Naive thymus-derived CD4-positive, alpha-beta T cell (primary cell): ENCODE measurements around the gene RARG. TPM values are rescaled to one million over a fixed set of nuclear protein-coding genes. Genes with fewer than 3 reads are reported as not detected.

ENCODE experiments used
- ATAC-seq: fragments of 150-1000 bp; cut with Tn5 transposase; 2 replicates; pipeline ENCODE4 v1.10.0; 2021; ENCODE audit warnings: mild to moderate bottlenecking, moderate library complexity
- CTCF ChIA-PET: fragments of 350-600 bp; sonication (Branson Sonifier 250); formaldehyde crosslinking; loops from one replicate; lab custom pipeline; 2021; ENCODE audit warnings: antibody characterized with exemption; lab: Charles Lee
- POLR2A ChIA-PET: fragments of 350-600 bp; sonication (Branson Sonifier 250); formaldehyde crosslinking; loops from one replicate; lab custom pipeline; 2021; ENCODE audit warnings: antibody characterized with exemption, inconsistent platforms; lab: Charles Lee
- DNase-seq, 9 donors: peaks; one replicate each; pipeline versions ENCODE4 v3.0.0 to v3.0.0-alpha.2; 2020 to 2022; ENCODE audit warnings: mixed read lengths in 1 of 9
- H3K27ac ChIP-seq: one replicate; pipeline ENCODE4 v1.7.0; 2013; ENCODE audit warnings: mild to moderate bottlenecking, low read depth, low read length, moderate library complexity
- H3K27me3 ChIP-seq, 2 donors: one replicate each; pipeline ENCODE4 v1.7.0; 2013; ENCODE audit warnings: low read length in 2 of 2, mild to moderate bottlenecking in 2 of 2, moderate library complexity in 2 of 2; ENCODE audit not compliant: control insufficient read depth in 2 of 2, insufficient read depth in 2 of 2
- H3K36me3 ChIP-seq, 3 experiments: 1 replicate in 2 of 3; 2 replicates in 1 of 3; pipeline ENCODE4 v1.7.0; 2013; ENCODE audit warnings: low read length in 3 of 3, mild to moderate bottlenecking in 3 of 3, moderate library complexity in 1 of 3; ENCODE audit not compliant: insufficient read depth in 3 of 3, control insufficient read depth in 2 of 3
- H3K4me1 ChIP-seq, 2 donors: one replicate each; pipeline ENCODE4 v1.7.0; 2013; ENCODE audit warnings: low read length in 2 of 2, mild to moderate bottlenecking in 2 of 2, moderate library complexity in 1 of 2; ENCODE audit not compliant: control insufficient read depth in 2 of 2, insufficient read depth in 2 of 2
- H3K4me3 ChIP-seq: 2 replicates; pipeline ENCODE4 v1.7.0; 2013; ENCODE audit warnings: mild to moderate bottlenecking, low read length
- H3K9me3 ChIP-seq, 3 experiments: 1 replicate in 2 of 3; 2 replicates in 1 of 3; pipeline ENCODE4 v1.7.0; 2013; ENCODE audit warnings: low read length in 3 of 3; ENCODE audit not compliant: control insufficient read depth in 2 of 3
- H3K27ac Mint-ChIP-seq, 9 donors: one replicate each; pipeline ENCODE4 v1.8.0; 2020 to 2022; ENCODE audit warnings: mixed read lengths in 9 of 9, mild to moderate bottlenecking in 8 of 9, moderate library complexity in 5 of 9, inconsistent platforms in 2 of 9
- H3K27me3 Mint-ChIP-seq, 5 donors: one replicate each; pipeline ENCODE4 v1.8.0; 2021 to 2022; ENCODE audit warnings: mixed read lengths in 5 of 5, mild to moderate bottlenecking in 1 of 5
- H3K36me3 Mint-ChIP-seq, 5 donors: one replicate each; pipeline ENCODE4 v1.8.0; 2020 to 2022; ENCODE audit warnings: mixed read lengths in 5 of 5, mild to moderate bottlenecking in 3 of 5, inconsistent platforms in 1 of 5
- H3K4me1 Mint-ChIP-seq, 7 donors: one replicate each; pipeline ENCODE4 v1.8.0; 2020 to 2022; ENCODE audit warnings: mixed read lengths in 7 of 7, mild to moderate bottlenecking in 3 of 7, inconsistent platforms in 1 of 7
- H3K4me3 Mint-ChIP-seq, 10 donors: one replicate each; pipeline ENCODE4 v1.8.0; 2020 to 2022; ENCODE audit warnings: mild to moderate bottlenecking in 10 of 10, mixed read lengths in 10 of 10, moderate library complexity in 6 of 10, inconsistent platforms in 2 of 10
- H3K9me3 Mint-ChIP-seq, 11 donors: one replicate each; pipeline ENCODE4 v1.8.0; 2020 to 2022; ENCODE audit warnings: mixed read lengths in 11 of 11, mild to moderate bottlenecking in 4 of 11, inconsistent platforms in 1 of 11, moderate library complexity in 1 of 11
- intact Hi-C, 2 donors: fragments of 100-400 bp; cut with micrococcal nuclease; formaldehyde crosslinking; loops; one replicate each; pipeline ENCODE4 v1.15.1; 2023
- polyA plus RNA-seq, 2 donors: library from polyadenylated mRNA; unstranded; fragments of 300-500 nt; fragmentation: Illumina TruSeq; gene quantifications; one replicate each; pipeline ENCODE4 v1.2.3, GENCODE V29; 2021
- total RNA-seq, 6 experiments: library from RNA in 5 of 6; stranded (reverse) in 5 of 6; gene quantifications; 1 replicate in 5 of 6; 2 replicates in 1 of 6; pipeline ENCODE4 v1.2.3 and lab custom pipeline; 2021 to 2026

The RARG gene
- total and polyA plus RNA-seq, 7 experiments from 2014 or later = 6.4 to 73.1 (median 22.5) TPM

GRCh38 chr12:53184828-53185227 is 47.2 kb downstream of the RARG start:
- Mint-ChIP-seq H3K4me3 (peak overlapping the region in 7 of 10 donors; percentile 27 to 84 (median 37)), H3K9me3 (peaks cover 0 to 3% (median 0%) of the 10 kb centered on the region in 11 donors), H3K27ac (peak overlapping the region in 8 of 9 donors; percentile 8 to 86 (median 46)), H3K27me3 (no peaks in the 10 kb centered on the region), H3K36me3 (peaks cover 13 to 57% (median 41%) of the 10 kb centered on the region in 5 donors), H3K4me1 (peaks cover 41 to 67% (median 57%) of the 10 kb centered on the region in 7 donors)
- ChIA-PET POLR2A (interaction anchor here (0.9 to 12.2 kb wide), 4 partner anchors 9 to 36 kb away, joined by 3 to 217 read pairs (median 3); no protein-coding TSS in a partner anchor), CTCF (interaction anchor here (0.6 to 1.5 kb wide), 6 partner anchors 14 to 314 kb away, joined by 3 to 5 read pairs (median 4); partner anchors contain the start of gene ESPL1)
- Histone ChIP-seq H3K9me3 (no peaks in the 10 kb centered on the region), H3K27ac (peak overlapping the region; percentile 22), H3K4me1 (peaks cover 26 to 43% of the 10 kb centered on the region in 2 donors), H3K36me3 (peaks cover 20 to 77% (median 27%) of the 10 kb centered on the region in 3 experiments), H3K4me3 (no peak overlapping the region), H3K27me3 (no peaks in the 10 kb centered on the region)
- DNase-seq (no peak), ATAC-seq (no peak)
- intact Hi-C loops = loop anchor here (1.0 to 5.0 kb wide), 2 partner anchors 26 to 267 kb away; partner anchors contain the start of gene PCBP2 (in 1 of the 2)

DNA sequence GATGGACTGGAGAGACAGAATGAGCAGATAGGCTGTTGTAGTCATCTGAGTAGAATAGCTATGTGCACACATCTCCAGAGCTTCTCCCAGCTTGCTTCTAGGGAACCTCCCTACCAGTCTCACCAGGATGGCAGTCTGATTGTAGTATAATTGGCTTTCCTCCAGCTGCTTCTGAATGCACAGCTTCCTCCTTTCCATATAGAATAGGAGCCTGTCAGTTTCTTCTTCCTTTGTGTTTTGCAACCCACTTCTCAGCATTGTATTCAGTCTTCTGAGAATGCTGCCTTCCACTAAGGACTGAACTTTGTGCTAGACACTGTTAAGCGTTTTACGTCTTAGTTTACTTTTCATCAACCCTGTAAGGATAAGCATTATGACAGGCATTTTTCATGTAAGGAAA is 49.1 kb downstream of the RARG start:
- Histone ChIP-seq H3K27ac (peak overlapping the region; percentile 52), H3K4me1 (peaks cover 30 to 50% of the 10 kb centered on the region in 2 donors), H3K36me3 (peaks cover 15 to 60% (median 27%) of the 10 kb centered on the region in 3 experiments), H3K9me3 (no peaks in the 10 kb centered on the region), H3K27me3 (no peaks in the 10 kb centered on the region), H3K4me3 (no peak overlapping the region)
- peak overlapping the region; percentile 84 to 98 (median 91) for H3K4me3 Mint-ChIP-seq
- peak overlapping the region in 7 of 9 donors; percentile 14 to 97 (median 57) for H3K27ac Mint-ChIP-seq
- no peaks in the 10 kb centered on the region for H3K27me3 Mint-ChIP-seq
- H3K9me3 Mint-ChIP-seq = peaks cover 0 to 3% (median 0%) of the 10 kb centered on the region in 11 donors
- DNase-seq = no peak
- peaks cover 13 to 57% (median 39%) of the 10 kb centered on the region in 5 donors for H3K36me3 Mint-ChIP-seq
- ChIA-PET POLR2A (interaction anchor here (0.8 to 12.2 kb wide), 6 partner anchors 8 to 74 kb away, joined by 3 to 217 read pairs (median 40); partner anchors contain the start of gene ITGB7), CTCF (interaction anchor here (0.6 to 3.6 kb wide), 5 partner anchors 10 to 55 kb away, joined by 3 to 26 read pairs (median 3); no protein-coding TSS in a partner anchor)
- peaks cover 48 to 70% (median 59%) of the 10 kb centered on the region in 7 donors for H3K4me1 Mint-ChIP-seq
- no peak for ATAC-seq
- intact Hi-C loops = loop anchor here in 1 of 2 donors (5.0 kb wide), 1 partner anchor 269 kb away; the partner anchor contains the start of gene PCBP2

DNA sequence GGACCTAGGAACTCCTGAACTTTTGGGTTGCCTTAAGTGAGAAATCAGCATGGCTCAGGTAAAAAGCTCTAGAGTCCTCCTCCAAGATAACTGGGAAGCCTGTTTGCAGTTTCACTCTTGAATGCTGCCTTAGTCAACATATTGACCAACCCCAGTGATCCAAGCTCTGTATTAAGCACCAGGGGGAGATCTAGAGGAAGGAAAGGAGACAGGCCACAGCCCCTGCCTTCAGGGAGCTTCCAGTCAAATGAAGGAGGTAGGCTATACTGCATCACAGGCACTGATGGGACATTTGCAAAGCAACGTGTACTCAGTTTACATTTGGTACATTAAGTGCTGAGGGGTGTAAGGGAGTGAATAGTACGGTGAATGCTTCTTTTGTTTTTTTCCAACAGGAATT is 50.1 kb downstream of the RARG start:
- Histone ChIP-seq H3K4me1 (peaks cover 30 to 50% of the 10 kb centered on the region in 2 donors), H3K4me3 (peak overlapping the region; percentile 89), H3K27me3 (no peaks in the 10 kb centered on the region), H3K9me3 (no peaks in the 10 kb centered on the region), H3K27ac (peak overlapping the region; percentile 52), H3K36me3 (peaks cover 15 to 50% (median 27%) of the 10 kb centered on the region in 3 experiments)
- Mint-ChIP-seq H3K4me1 (peaks cover 47 to 66% (median 59%) of the 10 kb centered on the region in 7 donors), H3K9me3 (peaks cover 0 to 3% (median 0%) of the 10 kb centered on the region in 11 donors), H3K27me3 (no peaks in the 10 kb centered on the region), H3K27ac (peak overlapping the region; percentile 38 to 97 (median 90)), H3K36me3 (peaks cover 11 to 48% (median 32%) of the 10 kb centered on the region in 5 donors), H3K4me3 (peak overlapping the region; percentile 84 to 98 (median 91))
- POLR2A ChIA-PET = interaction anchor here (1.0 to 12.2 kb wide), 10 partner anchors 9 to 113 kb away, joined by 3 to 217 read pairs (median 18); partner anchors contain the start of genes ESPL1, ITGB7 and PFDN5
- ATAC-seq = no peak
- CTCF ChIA-PET = interaction anchor here (0.9 to 3.6 kb wide), 7 partner anchors 15 to 163 kb away, joined by 3 to 26 read pairs (median 4); no protein-coding TSS in a partner anchor
- no peak for DNase-seq
- intact Hi-C loops = loop anchor here (2.0 to 5.0 kb wide), 3 partner anchors 135 to 270 kb away; partner anchors contain the start of gene PCBP2 (in 1 of the 2)

- Histone ChIP-seq H3K27ac (peak overlapping the region; percentile 92), H3K27me3 (no peaks in the 10 kb centered on the region), H3K4me1 (peaks cover 30 to 50% of the 10 kb centered on the region in 2 donors), H3K4me3 (peak overlapping the region; percentile 89), H3K9me3 (no peaks in the 10 kb centered on the region), H3K36me3 (peaks cover 11 to 42% (median 23%) of the 10 kb centered on the region in 3 experiments)
- CTCF ChIA-PET = interaction anchor here (0.6 to 3.6 kb wide), 14 partner anchors 9 to 330 kb away, joined by 3 to 26 read pairs (median 4); partner anchors contain the start of gene MYG1
- peaks cover 0 to 3% (median 0%) of the 10 kb centered on the region in 11 donors for H3K9me3 Mint-ChIP-seq
- H3K27ac Mint-ChIP-seq = peak overlapping the region; percentile 90 to 98 (median 93)
- ATAC-seq (peak; percentile 61), DNase-seq (peak in 1 of 9 donors; percentile 84)
- peak overlapping the region; percentile 84 to 98 (median 91) for H3K4me3 Mint-ChIP-seq
- no peaks in the 10 kb centered on the region for H3K27me3 Mint-ChIP-seq
- intact Hi-C loops = loop anchor here (1.0 to 5.0 kb wide), 23 partner anchors 9 to 320 kb away; partner anchors contain the start of genes AAAS (in 2 of the 2), EIF4B (in 2 of the 2), ESPL1 (in 2 of the 2) and MYG1 (in 2 of the 2)
- H3K36me3 Mint-ChIP-seq = peaks cover 7 to 39% (median 25%) of the 10 kb centered on the region in 5 donors
- POLR2A ChIA-PET = interaction anchor here (0.8 to 12.2 kb wide), 21 partner anchors 10 to 571 kb away, joined by 3 to 217 read pairs (median 7); partner anchors contain the start of genes ESPL1, ITGB7, MYG1 and PFDN5
- H3K4me1 Mint-ChIP-seq = peaks cover 45 to 61% (median 58%) of the 10 kb centered on the region in 7 donors
Observed at GRCh38 chr12:53180931-53181645, 50.9 kb downstream of the RARG start.

DNA sequence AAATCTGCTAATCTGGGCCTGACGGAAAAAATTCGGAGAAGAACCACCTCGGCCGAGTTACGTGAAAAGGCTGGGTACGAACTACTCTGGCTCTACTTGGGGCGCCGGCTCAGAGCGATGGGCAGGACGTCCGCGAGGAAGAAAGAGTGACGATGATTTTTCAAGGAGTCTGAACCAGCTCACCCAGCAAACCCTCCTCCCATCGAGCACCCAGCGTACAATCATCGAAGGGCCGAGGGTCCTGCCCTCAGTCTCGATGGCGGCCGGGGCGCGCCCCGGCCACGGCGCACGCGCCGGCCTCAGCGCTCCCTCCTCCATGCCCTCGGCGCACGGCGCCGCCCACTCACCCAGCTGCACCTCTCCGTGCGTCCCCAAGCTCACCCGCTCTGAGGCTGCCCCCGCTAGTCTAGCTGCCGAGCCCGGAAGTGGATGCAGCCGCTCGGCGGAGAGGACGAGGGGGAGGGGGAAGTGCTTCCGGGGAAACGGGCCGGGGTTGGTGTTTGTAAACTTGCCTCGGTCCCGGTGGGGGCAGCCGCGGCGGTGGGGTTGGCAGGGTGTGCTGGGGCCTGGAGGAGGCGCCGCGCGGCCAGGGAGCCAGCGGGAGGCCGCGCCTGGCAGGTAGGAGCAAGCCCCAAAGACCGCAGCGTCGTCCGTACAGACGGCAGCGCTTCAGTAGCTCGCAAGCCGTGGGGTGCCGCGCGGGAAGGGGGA is 51.6 kb downstream of the RARG start, which contains the start of the genes CSAD and ZNF740:
Gene CSAD, minus strand, starts transcription at position 706 of the 711 bp plus-strand sequence. CDS start 7,455 bp downstream, outside the sequence.
Gene ZNF740, plus strand, starts transcription at position 503 of the 711 bp plus-strand sequence. CDS start 1,262 bp downstream, outside the sequence.
- Histone ChIP-seq H3K27ac (peak within 1 kb of the TSS; percentile 92), H3K36me3 (peaks cover 11 to 35% (median 15%) of the 10 kb centered on the region in 3 experiments), H3K4me1 (peaks cover 30 to 46% of the 10 kb centered on the region in 2 donors), H3K9me3 (no peaks in the 10 kb centered on the region), H3K4me3 (peak within 1 kb of the TSS; percentile 89), H3K27me3 (no peaks in the 10 kb centered on the region)
- H3K4me3 Mint-ChIP-seq = peak within 1 kb of the TSS; percentile 84 to 98 (median 92)
- POLR2A ChIA-PET = interaction anchor here (0.7 to 12.2 kb wide), 24 partner anchors 11 to 570 kb away, joined by 3 to 217 read pairs (median 6); partner anchors contain the start of genes ESPL1, ITGB7, MYG1 and PFDN5
- ATAC-seq = peak; percentile 98
- no peaks in the 10 kb centered on the region for H3K27me3 Mint-ChIP-seq
- peaks cover 44 to 57% (median 52%) of the 10 kb centered on the region in 7 donors for H3K4me1 Mint-ChIP-seq
- intact Hi-C loops = loop anchor here (1.0 to 5.0 kb wide), 23 partner anchors 10 to 321 kb away; partner anchors contain the start of genes AAAS (in 2 of the 2), EIF4B (in 2 of the 2), ESPL1 (in 2 of the 2) and MYG1 (in 2 of the 2)
- peak; percentile 86 to 98 (median 97) for DNase-seq
- CTCF ChIA-PET = interaction anchor here (0.6 to 3.6 kb wide), 12 partner anchors 10 to 331 kb away, joined by 3 to 26 read pairs (median 4); partner anchors contain the start of gene MYG1
- H3K27ac Mint-ChIP-seq = peak within 1 kb of the TSS; percentile 93 to 98 (median 97)
- H3K36me3 Mint-ChIP-seq = peaks cover 7 to 32% (median 22%) of the 10 kb centered on the region in 5 donors
- H3K9me3 Mint-ChIP-seq = peaks cover 0 to 3% (median 0%) of the 10 kb centered on the region in 11 donors
